GM10266 (cell line): ENCODE data around the gene ADAMTS12.

Experiments
- DNase-seq: peaks from one replicate; pipeline ENCODE4 v3.0.0; 2012; ENCODE audit errors: extremely low spot score
- CTCF ChIP-seq: IDR thresholded peaks from 2 replicates; pipeline ENCODE4 v1.5.1; 2012; ENCODE audit warnings: mild to moderate bottlenecking, low read depth; ENCODE audit not compliant: control insufficient read depth, insufficient read depth; ENCODE audit errors: missing control alignments

The ADAMTS12 gene

DNA sequence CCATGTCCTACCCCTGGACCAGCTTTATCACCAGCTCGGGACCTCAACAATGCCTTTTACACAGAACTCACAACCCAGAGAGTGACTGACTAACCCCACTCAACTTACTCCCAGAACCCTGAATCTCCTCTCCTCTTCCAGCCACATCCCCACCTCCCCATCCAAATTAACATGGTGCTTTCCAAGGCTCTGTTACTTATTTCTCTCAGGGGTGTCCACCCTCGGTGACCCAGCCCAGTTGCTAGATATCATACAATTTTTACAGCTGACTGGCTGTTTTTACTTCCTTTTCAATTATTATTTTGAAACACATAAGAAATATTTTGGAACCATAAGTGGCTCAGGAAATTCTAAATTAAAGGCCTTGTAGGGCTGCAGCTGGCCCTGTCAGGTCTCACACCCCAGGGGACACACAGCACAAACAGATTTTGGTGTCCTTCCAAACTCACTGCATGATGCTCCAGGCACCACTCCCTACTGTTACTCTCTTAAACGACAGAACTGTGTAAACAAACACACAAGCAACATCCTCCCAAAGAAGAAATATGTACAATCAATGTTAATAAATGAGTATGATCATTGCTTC is 180.6 kb downstream of the ADAMTS12 start:
- no peak for TF ChIP-seq CTCF

DNA sequence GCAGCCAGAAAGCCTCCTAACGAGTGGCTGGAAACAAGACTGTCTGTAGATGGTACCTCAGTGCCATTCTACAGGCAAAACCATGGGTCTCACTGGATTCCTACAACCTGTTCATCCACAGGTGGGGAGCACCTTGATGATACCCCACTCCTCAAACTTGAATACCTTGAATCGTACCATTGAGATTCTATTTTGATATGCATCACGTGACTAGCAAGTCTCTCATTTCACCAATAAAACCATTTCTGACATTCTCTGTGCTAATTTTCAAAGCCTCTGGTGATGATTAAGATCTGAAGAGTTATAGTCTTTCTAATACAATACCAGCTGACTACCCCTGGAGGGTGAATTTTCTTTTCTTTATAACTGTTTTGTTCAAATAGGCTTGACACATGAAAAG is 188.9 kb downstream of the ADAMTS12 start:
- no peak for TF ChIP-seq CTCF
- no peak for DNase-seq

More for the DNA sequence above, 180.6 kb downstream of the ADAMTS12 start:
- DNase-seq, result no peak

DNA sequence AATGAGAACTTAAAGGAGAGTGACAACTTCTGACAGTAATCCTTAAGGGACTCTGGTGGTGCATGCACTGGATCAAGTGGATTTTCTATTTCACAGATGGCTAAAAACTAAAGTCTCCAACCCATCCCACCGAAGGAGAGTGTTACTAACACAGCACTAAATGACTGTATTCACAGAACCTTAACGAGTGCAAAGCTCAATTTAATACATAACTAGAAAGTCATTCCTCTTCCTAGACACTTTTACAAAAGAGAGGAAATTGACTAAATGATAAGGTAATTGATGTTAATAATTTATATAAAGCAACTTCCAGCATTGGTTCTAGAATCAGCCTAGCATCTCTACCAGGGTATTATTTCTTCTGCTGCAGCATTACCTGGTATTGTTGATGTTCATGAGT is 189.8 kb downstream of the ADAMTS12 start:
- DNase-seq, result no peak
- no peak for TF ChIP-seq CTCF

- TF ChIP-seq CTCF, result no peak
- DNase-seq, result no peak
Measured at GRCh38 chr5:33701251-33701650, 190.5 kb downstream of the ADAMTS12 start.

- TF ChIP-seq CTCF, result no peak
- DNase-seq, result no peak
Measured at GRCh38 chr5:33696411-33696810, 195.4 kb downstream of the ADAMTS12 start.

- DNase-seq, result no peak
- no peak for TF ChIP-seq CTCF
Measured at GRCh38 chr5:33692980-33693379, 198.8 kb downstream of the ADAMTS12 start.

GRCh38 chr5:33691856-33692255 is 199.9 kb downstream of the ADAMTS12 start:
- no peak for TF ChIP-seq CTCF
- no peak for DNase-seq
